Activated gamma-delta T cell (primary cell): ENCODE results near the gene C16orf74.

Source experiments
- DNase-seq: peaks from one replicate; lab custom pipeline; 2025; lab: John Stamatoyannopoulos, UW

C16orf74 gene

DNA sequence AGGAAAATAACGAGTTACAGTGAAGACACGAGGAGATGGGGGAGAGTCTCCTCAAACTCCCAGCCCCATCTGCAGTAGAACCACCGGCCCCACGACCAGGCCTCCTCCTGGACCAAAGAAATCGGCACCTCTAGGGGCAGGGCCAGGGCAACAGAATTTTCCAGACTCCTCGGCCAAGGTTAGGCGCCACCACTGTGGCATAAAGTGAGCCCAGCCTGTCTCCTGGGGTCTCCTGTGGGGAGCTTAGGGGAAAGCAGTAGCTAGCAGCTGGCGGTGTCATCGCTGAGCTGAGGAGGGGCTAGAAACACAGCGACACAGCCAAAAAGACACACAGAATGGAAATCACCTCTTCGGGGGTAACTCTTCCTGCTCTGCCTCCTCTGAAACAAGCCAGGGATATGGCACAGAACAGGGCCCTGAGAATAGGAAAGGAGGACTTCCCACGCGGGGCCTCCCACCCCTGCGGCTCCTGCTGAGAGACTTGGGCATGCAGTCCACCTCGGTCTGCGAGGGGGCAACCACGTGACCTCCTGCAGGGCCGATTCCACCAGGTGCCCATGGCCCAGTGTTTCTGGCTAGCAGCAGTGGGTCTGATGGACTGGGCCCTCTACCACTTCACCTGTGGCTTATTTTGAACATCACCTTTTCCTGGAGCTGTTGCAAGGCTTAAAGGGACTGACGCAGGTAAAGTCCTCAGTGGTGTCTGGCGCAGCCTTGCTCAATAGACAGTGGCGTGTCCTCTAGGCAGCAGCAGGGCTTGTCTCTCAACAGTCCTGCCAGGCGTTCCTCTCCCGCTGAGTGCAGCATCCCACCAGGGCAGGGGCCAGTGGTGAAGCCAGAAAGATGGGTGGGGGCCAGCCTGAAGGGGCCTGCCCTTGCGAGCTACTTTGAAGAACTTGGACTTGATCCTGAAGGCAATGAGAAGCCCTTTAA, 55.4 kb downstream of the C16orf74 start:
- no peak for DNase-seq

DNA sequence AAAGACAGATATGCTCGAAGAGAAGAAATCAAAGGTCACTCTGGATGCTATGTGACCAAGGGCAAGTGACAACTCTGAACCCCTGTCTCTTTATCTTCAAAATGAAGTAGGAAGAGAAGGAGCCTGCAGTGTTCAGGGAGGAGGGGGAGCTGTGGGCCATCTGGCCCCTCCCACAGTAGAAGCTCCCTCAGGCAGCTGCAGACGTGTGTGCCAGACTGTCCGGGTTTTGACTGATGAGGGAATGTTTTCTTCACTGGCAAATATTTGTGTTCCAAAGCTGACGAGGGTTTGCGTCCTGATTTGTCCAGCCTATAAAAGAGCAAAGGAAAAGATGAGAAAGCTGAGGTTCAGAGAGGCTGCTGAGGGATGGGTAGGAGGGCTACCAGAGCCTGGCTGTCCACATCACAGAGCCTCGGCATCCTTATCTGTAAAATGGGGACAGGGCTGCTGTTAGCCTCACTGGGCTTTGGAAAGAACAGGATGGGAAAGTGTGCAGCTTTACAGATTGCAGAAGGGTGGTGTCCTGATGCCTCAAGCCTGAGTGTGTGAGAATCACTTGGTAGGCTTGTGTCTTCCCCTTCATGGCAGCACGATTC, 60.3 kb downstream of the C16orf74 start:
- DNase-seq, result no peak

DNA sequence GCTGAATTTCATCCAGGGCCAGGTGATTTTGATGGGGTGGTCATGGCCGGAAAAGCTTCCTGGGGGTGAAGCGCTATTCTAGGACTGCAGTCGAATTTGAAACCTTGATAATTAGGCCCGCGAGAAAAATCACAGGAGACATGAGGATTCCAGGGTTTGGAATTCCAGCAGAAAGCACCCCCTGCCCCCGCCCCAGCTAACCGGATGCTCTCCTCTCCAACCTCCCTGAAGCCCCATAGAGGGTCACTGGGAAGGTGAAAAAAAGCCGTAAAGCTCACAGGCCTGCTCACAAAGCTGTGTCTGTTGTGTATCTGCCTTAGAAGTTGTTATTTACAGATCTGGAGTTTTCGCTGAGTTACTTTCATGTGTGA, 61.0 kb downstream of the C16orf74 start:
- DNase-seq, result no peak

DNA sequence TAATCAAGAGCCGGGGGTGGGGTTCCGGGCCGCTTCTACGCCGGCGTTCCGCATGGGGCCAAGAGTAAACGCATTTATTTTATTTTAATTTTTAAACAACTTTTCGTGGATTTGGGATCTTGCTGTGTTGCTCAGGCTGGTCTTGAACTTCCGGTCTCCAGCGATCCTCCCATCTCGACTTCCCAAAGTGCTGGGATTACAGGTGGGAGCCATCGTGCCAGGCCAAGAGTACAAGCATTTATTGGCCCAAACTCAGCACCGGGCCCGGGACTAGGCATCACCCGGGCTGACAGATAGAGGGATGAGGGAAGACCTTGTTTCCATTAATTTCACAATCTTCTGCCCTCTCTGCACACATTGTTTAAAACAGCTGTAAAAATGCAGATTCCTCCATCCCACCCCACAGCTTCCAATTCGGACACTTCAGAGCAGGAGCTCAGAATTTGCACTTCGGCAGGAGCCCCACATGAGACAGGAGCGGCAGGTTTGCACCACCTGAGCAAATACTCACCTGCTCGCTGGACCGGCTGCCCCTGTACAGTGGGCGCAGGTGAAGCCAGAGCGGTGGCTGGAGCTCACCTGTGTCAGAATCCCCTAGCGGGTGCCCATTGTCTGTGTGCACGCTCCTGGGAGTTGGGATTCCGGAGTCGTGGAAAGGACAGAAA, 61.5 kb downstream of the C16orf74 start:
- no peak for DNase-seq

DNA sequence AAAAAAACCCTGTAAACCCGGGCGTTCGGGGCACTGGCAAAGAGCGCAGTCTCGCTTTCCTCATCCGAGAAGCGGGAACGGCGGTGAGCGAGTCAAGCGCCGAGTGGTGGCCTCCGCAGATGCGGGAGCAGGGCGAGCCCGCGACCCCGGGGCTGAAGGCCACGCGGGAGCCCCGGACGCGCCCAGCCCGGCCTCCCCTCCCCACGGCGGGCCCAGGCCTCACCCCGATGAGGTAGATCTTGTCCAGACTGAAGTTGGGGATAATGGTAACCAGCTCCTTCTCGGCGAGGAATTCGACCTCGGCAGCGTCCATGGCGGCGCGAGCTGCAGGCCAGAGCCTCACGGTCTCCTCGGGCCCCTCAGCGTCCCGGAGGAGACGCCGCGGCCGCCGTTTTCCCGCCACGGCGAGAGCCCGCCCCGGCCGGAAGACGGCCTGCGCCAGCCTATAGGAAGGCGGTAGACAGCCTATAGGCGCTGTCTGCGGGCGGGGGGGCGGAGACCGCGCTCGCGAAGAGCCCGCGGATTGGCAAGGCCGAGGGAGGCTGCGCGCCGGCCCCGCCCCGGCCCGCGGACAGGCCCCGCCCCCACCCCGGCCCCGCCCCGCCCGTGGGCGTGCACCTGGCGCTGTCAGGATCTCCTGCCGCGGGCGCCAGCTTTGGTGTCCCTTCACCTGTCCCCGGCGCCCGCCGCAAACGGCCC, 62.2 kb downstream of the C16orf74 start, which contains the start of gene GINS2:
GINS2 (minus strand) TSS at position 369 of the 699 bp plus-strand sequence; CDS start at position 313, 56 bp downstream.
- peak; percentile 85 for DNase-seq

DNA sequence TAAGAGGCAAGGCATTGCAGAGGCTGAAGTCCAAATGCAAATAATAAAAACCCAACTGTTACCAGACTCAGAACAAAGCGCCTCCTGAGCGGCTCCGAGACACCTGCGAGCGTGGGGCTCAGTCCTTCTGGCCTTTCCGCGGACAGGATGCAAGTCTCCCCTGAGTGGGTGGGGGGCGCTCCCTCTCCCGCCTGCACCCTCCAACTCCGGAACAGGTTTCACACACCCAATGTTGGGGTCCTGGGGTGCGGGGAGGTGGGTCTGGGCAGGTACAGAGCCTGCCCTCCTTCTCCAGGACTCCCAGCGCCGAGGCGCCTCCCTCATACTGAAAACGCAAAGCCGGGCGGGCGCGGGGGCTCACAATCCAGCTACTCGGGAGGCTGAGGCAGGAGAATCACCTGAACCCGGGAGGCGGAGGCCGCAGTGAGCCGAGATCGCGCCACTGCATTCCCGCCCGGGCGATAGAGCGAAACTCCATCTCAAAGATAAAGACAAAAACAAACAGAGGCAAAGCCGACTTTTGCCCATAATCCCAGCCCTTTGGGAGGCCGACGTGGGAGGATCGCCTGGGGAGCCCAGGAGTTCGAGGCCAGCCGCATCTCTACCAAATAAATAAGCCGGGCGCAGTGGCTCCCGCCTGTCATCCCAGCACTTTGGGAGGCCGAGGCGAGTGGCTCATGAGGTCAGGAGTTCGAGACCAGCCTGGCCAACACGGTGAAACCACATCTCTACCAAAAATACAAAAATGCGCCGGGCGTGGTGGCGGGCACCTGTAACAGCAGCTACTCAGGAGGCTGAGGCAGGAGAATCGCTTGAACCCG, 63.0 kb downstream of the C16orf74 start:
- no peak for DNase-seq

DNA sequence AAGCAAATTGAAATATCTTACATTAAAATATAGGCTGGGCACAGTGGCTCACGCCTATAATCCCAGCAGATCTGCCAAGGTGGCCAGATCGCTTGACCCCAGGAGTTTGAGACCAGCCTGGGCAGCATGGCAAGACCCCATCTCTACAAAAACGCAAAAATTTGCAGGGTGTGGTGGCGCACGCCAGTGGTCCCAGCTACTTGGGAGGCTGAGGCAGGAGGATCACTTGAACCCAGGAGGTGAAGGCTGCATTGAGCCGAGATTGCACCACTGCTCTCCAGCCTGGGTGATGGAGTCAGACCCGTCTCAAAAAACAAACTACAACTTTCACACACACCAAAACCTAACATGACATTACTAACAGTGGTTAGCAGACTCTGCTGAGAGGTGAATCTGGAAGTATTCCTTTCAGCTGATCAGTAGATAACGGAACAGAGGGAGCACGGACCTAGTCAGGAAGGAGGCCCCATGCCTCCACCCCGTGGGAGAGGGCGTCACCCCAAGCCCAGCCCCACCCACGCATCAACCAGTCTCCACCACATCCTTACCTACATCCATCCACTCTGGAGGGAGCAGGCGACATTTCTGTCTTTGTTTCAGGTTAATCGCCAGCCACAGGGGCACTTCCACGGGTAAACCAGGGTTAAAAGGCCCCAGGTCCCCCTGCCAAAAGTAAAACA, 63.8 kb downstream of the C16orf74 start:
- DNase-seq, result no peak

DNA sequence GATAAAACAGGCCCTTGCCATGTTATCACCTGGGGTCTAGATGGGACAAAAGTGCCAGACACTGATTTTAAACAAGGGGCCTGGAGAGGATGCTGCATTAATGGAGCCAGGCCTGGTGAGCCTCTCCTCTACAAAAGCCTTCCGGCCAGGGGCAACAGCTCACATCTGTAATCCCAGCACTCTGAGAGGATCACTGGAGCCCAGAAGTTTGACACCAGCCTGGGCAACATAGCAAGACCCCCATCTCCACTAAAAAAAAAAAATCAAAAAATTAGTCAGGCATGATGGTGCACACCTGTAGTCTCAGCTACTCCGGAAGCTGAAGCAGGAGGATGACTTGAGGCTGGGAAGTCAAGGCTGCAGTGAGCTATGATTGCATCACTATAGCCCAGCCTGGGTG, 65.6 kb downstream of the C16orf74 start:
- DNase-seq, result no peak

DNA sequence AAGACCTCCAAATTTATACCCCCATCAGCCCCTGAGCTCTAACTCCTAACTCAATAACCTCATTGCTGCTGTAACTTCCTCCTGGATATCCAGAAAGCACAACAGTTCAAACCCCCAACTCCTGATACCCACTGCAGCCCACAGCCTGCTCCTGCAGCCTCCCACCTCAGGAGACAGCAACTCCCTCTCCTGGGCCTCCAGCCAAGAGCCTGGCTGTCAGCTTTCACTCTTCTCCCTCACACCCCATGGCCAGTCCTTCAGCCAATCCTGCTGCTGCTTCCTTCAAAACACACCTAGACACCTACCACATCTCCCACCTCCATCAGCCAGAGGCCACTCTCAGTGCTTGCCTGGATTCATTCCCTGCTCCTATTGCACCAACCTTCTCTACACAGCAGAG, 67.5 kb downstream of the C16orf74 start:
- no peak for DNase-seq

DNA sequence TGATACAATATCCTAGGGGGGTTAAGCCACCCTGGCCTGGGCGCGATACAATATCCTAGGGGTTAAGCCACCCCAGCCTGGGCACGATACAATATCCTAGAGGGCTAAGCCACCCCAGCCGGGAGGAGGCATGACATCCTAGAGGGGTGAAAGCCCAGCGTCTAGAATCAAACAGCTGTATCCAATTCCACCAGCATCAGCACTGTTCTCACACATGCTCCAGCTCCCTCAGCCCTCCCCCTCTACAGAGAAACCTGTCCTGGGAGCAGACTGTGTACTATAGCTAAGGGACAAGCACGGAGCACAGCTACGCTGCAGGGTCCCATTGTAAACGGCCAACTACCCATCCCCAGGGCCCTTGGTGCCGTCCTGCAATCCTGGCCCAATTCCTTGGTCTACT, 68.4 kb downstream of the C16orf74 start:
- no peak for DNase-seq

DNA sequence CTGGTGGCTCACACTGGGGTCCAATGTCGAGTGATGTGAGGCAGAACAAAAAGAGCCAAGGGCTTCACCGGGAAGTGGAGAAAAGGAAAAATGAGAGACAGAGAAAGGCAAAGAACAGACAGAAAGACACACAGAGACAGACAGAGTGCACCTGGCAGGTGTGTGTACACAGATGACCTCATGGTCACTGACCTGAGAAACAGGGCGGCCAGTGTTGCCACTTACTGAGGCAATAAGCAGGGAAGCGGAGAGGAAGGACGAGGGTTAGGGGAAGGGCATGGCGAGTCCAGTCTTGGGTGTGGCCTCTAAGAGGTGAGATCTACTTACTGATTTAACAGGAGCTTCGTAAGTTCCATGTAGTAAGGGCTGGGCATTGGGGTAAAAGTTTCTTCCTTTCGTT, 69.6 kb downstream of the C16orf74 start:
- no peak for DNase-seq

DNA sequence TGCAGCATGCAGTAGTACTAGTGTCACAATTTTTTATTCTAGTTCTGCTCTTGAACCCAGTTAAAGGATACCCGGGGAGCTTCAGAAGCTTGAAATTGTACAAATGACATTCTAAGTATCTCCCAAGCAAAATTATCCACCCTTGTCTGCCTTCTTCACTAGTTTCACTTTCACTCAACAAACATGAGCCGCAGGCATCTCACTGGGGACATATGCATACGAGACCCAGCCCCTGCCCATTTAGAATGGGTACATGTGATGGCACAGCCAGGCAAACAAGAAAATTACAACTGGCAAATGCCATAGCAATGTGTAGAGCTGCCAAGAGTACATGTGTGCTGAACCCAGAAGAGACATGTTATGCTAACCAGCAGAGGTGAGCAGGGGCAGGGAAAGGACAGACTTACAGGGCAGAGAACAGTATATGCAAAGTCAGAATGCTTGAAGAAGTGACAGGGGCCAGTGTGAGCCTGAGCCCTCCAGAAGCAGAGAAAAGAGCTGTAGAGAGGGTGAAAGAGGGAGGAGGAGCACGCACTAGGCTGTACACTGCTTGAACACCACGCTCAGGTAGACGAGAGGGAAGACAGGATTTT, 70.4 kb downstream of the C16orf74 start:
- no peak for DNase-seq

DNA sequence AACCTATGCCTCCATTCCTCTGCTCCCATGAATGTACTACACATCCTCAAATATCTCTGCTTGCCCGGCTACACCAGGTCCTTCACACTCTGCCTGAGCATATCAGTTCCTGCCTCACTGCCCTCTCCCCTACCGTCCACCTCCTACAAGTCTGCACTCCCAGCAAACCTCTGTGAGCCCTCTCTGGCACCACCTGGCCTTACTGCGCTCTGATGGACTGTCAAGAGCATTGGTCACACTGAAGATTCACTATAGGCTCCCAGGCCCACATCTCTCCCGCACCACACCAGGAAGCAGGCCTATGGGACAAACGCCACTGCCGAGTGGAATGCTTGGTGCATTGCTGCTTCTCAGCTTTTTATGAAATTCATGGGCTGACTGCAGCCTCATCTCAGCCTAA, 71.0 kb downstream of the C16orf74 start:
- no peak for DNase-seq

DNA sequence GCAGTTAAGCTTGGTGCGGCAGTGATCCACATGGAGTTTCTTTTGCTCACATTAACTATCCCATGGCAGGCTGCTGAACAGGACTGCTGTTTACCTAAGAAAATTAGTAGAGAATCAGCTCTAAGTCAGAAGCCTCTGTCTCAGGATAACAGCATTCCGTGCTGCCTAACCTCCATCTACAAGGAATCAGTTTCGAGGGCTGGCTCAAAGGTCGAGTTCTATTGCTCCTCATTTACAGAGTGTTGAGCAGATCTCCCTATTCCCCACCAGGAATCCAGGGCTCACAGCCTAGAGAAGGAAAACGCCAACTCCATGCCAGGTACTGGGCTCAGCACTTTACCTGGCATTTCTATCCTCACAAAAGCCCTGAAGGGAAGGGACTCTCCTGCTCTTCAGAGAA, 72.1 kb downstream of the C16orf74 start:
- no peak for DNase-seq

DNA sequence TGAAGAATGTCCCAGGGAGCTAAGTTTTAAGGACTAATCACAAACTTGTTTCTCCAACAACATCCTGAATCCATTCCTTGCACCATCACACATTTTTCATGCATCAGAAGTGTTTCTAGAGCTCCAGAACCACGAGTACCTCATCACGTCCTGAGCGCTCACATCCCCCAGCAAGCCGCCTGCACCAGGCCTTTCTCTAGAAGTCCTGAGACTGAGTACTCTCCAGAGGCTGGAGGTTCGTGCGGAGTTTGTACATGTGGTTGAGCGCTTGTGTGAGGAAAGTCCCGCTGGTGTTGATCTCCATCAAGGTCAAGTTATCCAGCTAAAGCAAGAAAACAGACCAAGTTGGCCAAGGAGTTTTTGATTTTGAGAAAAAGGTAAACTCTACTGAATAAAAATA, 72.9 kb downstream of the C16orf74 start:
- no peak for DNase-seq

DNA sequence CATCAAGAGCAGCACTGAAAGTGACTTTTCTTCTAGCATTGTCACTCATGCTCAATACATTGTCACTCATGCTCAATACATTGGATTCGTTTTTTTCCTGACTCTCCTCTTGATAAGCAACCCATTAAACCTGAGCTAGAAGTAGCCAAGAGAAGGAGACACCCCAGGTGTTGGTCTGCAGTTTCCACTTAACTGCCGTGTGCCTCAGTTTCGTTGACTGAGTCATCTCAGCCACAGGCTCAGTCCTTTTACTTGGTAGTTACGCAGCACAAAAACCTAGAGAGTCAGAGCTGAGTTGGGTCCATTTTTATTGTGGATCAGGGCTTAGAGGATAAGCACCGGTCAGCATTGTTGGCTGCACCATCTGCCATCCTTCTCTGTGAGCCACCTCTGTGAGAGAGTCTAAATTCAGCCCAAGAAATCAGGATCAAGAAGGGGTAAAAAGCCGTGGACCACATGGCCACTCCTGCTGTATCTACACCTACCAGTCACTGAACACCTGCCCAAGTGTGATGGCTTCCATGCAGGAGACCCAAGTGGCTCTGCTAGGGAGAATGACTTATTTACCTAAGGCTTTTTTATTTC, 73.4 kb downstream of the C16orf74 start:
- DNase-seq, result no peak

DNA sequence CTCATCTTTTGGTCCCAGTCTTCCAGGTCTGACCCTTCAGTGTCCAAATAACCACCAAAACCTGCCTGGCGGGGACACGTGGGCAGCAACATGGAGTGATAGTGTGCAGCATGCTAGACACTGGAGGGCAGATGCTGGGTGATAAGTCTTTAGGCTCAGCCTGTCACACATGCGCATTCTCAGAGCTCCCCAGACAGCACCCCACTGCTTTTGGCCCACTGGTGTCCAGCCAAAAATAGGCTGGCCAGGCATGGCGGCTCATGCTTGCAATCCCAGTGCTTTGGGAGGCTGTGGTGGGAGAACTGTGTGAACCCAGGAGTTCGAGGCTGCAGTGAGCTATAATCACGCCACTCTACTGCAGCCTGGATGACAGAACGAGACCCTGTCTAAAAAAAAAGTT, 74.4 kb downstream of the C16orf74 start:
- DNase-seq, result no peak

DNA sequence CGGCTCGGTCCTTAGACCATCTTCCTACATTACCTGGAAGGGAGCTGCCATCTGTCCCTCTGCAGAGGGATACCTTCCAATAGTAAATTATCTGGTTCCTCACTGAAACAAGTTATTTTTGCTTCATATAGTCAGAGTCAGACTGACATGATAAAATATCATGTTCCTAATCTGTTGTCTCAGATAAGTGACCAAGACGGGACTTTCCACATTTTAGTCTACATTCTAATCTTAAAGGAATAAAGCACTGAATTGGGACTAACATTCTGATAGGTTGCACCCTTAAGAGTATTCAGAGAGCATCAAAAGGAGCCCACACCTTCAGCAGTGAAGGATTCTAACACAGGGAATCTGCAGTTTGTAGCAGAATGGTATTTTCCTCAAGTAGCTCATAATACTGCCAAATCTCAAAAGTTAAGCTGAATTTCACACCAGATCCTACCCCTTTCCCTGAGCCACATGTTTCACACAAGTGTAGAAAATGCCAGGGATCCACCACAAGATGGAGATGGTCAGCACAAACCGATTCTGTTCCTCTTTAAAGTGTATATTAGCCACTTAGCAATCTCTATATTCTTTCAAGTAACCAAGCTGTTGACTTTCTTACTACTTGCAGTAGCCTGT, 75.5 kb downstream of the C16orf74 start:
- DNase-seq, result no peak

DNA sequence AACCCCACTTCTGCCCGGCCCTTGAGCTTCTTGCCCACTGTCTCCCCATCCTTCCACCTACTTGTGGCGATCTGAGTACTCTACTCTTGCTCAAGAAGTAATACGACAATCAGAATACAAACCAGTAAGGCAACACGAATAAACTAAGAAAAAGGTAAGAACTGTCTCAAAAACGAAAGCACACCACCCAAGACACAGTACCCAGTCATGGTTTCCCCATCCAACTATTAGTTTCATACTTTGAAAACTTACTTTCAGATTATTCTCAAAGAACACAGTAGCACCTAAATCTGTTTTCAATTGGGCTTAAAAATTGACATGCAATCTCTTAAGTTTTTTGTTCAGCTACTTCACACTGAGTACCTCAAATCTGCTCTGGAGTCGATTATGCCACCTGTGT, 76.1 kb downstream of the C16orf74 start:
- DNase-seq, result no peak

DNA sequence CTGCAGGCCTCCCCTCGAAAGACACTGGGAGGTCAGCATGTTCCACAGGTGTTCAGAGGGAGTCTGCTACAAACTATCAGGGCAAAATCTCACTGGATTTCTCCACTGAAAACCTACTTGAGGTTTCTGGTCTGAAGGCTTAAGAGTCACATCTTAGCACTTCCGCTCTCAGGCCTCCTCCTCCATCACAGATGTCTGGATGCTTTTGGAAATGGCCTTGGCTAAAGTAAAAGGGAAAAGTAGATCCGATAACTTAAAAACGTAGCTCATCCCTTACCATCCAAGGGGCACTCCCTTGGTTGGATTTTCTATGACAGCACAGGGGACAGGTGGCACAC, 76.5 kb downstream of the C16orf74 start:
- DNase-seq, result no peak
